Upper lobe of right lung (tissue), 1 donor: ENCODE data around the gene AMPH. TPM values are rescaled to one million over a fixed set of nuclear protein-coding genes. Genes with fewer than 3 reads are reported as not detected.

ENCODE experiments used
- ATAC-seq: fragments of 200-7000 bp; cut with Tn5 transposase; one replicate; pipeline ENCODE4 v1.9.1; 2020; ENCODE audit warnings: mild to moderate bottlenecking, moderate library complexity
- DNase-seq: peaks from one replicate; pipeline ENCODE4 v3.0.0-alpha.2; 2020
- H3K27ac ChIP-seq: fragments of 200-600 bp; one replicate; pipeline ENCODE4 v1.8.0; 2022
- H3K27me3 ChIP-seq: fragments of 200-600 bp; one replicate; pipeline ENCODE4 v1.8.0; 2022; ENCODE audit warnings: mild to moderate bottlenecking
- H3K36me3 ChIP-seq: fragments of 200-600 bp; one replicate; pipeline ENCODE4 v1.8.0; 2022
- H3K4me1 ChIP-seq: fragments of 200-600 bp; one replicate; pipeline ENCODE4 v1.8.0; 2022
- H3K4me3 ChIP-seq: fragments of 200-600 bp; one replicate; pipeline ENCODE4 v1.8.0; 2022; ENCODE audit warnings: mild to moderate bottlenecking
- H3K9me3 ChIP-seq: fragments of 200-600 bp; one replicate; pipeline ENCODE4 v1.8.0; 2022
- intact Hi-C: fragments of 100-400 bp; cut with DNase I; formaldehyde crosslinking; loops from one replicate; pipeline ENCODE4 v1.11.0; 2022
- total RNA-seq: library from RNA; stranded (reverse); fragmentation: NEBNext Ultra II Directional; extraction: Animal tissue kit (Norgen Biotek cat#: 25700); gene quantifications from one replicate; pipeline ENCODE4 v1.2.1, GENCODE V29; 2021
- TF ChIP-seq, protein P1 (sequence below): fragments of 200-600 bp; IDR thresholded peaks from one replicate; pipeline ENCODE4 v1.8.0; 2022; ENCODE audit warnings: antibody characterized with exemption
- donor health status: DM: no; HTN: yes; CAD: no; lungs with severe emphysema.

The AMPH gene
- total RNA-seq, 1 donor from 2014 or later: 0.58 TPM

DNA sequence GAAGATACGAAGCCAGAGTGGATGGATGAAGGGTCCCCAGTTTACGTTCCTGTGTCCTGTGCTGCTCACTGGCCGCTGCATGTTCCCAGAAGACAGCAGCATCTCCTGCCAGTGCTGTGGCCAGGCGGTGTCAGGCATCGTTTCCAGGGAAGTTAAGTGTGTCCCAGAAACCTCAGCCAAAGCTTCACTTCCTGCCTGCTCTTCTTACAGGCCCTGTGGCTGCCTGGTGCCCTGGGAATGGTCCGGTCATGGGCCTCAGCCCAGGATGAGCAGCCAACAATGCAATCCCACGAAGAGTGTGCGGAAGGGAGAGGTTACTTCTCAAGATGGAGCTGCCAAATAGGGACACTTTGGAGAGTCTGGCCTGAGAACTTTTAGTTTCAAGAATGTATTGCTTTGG is 258.0 kb downstream of the AMPH start:
- H3K4me1 ChIP-seq: peaks cover 13% of the 10 kb centered on the region
- DNase-seq (no peak), ATAC-seq (no peak)
- intact Hi-C loops: no loop called here
- no peak overlapping the region for H3K27ac ChIP-seq
- H3K36me3 ChIP-seq: no peaks in the 10 kb centered on the region
- no peaks in the 10 kb centered on the region for H3K9me3 ChIP-seq
- H3K27me3 ChIP-seq: no peaks in the 10 kb centered on the region
- TF ChIP-seq, protein P1, sequence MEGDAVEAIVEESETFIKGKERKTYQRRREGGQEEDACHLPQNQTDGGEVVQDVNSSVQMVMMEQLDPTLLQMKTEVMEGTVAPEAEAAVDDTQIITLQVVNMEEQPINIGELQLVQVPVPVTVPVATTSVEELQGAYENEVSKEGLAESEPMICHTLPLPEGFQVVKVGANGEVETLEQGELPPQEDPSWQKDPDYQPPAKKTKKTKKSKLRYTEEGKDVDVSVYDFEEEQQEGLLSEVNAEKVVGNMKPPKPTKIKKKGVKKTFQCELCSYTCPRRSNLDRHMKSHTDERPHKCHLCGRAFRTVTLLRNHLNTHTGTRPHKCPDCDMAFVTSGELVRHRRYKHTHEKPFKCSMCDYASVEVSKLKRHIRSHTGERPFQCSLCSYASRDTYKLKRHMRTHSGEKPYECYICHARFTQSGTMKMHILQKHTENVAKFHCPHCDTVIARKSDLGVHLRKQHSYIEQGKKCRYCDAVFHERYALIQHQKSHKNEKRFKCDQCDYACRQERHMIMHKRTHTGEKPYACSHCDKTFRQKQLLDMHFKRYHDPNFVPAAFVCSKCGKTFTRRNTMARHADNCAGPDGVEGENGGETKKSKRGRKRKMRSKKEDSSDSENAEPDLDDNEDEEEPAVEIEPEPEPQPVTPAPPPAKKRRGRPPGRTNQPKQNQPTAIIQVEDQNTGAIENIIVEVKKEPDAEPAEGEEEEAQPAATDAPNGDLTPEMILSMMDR: no peak
- H3K4me3 ChIP-seq: no peak overlapping the region

DNA sequence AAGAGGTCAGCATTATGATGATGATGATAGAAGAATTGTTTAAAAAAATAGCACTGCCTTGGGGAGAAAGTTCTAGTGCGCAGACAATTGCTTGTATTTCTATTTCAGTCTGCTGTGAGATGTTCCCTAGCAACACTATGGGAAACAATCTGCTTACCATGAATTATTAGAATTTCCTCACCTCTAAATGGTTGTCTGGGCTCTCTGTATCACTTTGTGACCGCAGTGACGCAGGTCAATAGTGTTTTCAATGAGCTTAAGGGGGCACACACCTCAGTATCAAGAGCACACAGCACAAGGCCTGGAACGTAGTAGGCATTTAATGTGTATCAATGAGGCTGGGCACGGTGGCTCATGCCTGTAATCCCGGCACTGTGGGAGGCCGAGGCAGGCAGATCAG is 258.9 kb downstream of the AMPH start:
- DNase-seq (no peak), ATAC-seq (no peak)
- TF ChIP-seq, protein P1: no peak
- H3K4me1 ChIP-seq: peaks cover 21% of the 10 kb centered on the region
- intact Hi-C loops: no loop called here
- H3K4me3 ChIP-seq: no peak overlapping the region
- no peaks in the 10 kb centered on the region for H3K27me3 ChIP-seq
- no peaks in the 10 kb centered on the region for H3K9me3 ChIP-seq
- no peak overlapping the region for H3K27ac ChIP-seq
- no peaks in the 10 kb centered on the region for H3K36me3 ChIP-seq

DNA sequence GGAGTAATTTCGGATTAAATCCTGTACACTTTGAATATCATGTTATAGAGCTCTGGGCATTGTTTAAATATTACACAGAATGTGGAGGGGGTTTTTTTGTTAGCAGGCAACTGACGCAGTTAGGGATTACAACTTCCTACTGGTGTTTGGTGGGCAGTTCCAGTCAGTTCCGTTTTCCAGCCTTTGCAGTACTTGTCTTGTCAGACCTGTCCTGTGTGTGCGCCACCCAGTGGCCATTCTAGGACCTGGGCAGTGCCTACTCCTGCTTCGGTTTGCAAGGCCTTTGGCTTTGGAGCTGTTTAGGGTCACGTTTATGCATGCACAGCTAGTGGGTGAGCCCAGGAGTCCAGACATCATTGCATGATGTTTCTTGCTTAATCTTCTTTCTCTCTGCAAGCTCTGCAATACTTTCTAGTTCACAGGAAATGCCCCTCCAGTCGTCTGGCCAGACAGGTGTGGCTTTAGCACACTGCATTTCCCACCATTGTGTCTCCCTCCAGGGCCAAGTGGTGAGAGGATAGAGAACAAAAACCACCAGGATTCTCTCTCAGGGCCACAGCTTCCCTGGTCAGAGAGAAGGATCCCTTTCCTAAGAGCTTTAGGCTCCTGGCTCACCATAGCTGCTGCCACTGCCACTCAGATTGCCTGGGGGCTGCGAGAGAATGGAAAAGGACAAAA is 261.2 kb downstream of the AMPH start:
- ATAC-seq (peak; percentile 97), DNase-seq (peak; percentile 94)
- no peak overlapping the region for H3K4me3 ChIP-seq
- H3K4me1 ChIP-seq: peaks cover 24% of the 10 kb centered on the region
- H3K27ac ChIP-seq: no peak overlapping the region
- no peaks in the 10 kb centered on the region for H3K36me3 ChIP-seq
- intact Hi-C loops: no loop called here
- H3K27me3 ChIP-seq: no peaks in the 10 kb centered on the region
- no peaks in the 10 kb centered on the region for H3K9me3 ChIP-seq
- TF ChIP-seq, protein P1: peak; percentile 89

DNA sequence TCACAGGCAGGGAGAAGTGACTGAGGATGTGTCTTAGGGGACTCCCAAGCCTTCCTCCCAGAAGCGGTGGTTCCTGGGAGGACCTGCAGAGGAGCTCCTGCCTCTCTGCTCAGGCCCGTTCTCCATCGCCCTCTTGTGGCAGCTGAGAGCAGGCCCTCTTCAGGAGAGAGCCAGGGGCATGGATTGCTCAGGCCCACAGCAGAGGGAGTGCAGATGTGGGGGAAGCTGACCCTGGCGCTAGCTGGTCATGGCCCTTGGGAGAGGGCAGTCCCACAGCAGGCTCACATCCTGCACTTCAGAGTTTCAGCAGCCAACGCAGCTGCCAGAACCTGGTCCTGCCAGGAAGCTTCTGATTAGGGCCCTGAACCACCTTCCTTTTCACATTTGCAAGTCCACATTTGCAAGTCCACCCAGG is 263.0 kb downstream of the AMPH start:
- H3K27ac ChIP-seq: no peak overlapping the region
- H3K9me3 ChIP-seq: no peaks in the 10 kb centered on the region
- no peaks in the 10 kb centered on the region for H3K27me3 ChIP-seq
- DNase-seq (peak; percentile 84), ATAC-seq (peak; percentile 89)
- intact Hi-C loops: no loop called here
- no peak overlapping the region for H3K4me3 ChIP-seq
- TF ChIP-seq, protein P1: peak; percentile 81
- peaks cover 24% of the 10 kb centered on the region for H3K4me1 ChIP-seq
- H3K36me3 ChIP-seq: no peaks in the 10 kb centered on the region

DNA sequence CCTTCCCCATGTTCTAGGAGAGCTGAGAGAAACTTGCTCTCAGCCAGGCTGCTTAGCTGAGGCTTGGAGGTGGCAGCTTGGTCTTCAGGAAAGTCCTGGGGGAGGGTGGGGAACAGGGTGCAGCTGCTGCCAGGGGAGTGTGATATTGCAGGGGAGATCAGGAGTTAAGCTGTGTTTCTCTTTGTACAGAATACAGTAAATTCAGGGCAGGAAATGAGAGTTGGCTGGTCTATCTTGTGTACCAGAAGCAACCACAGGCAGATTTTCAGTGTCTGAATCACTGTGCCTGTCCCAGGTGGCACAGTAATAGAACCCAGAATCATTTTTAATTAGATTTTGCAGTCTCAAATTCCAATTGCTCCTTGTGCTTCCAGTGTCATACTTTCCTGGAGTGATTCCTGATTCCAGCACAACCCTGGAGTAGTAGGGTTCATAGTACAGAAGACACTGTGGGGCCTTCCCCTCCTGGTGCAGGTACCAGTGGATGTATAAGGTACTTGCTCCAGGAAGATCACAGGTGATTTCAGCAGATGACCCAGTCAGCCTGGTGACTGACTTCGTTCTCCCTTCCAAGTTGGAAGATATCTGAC is 263.8 kb downstream of the AMPH start:
- Histone ChIP-seq H3K4me3 (no peak overlapping the region), H3K36me3 (no peaks in the 10 kb centered on the region), H3K9me3 (no peaks in the 10 kb centered on the region), H3K27ac (peak overlapping the region; percentile 6), H3K4me1 (peaks cover 24% of the 10 kb centered on the region), H3K27me3 (no peaks in the 10 kb centered on the region)
- TF ChIP-seq, protein P1: no peak
- ATAC-seq (no peak), DNase-seq (no peak)
- intact Hi-C loops: no loop called here
